Measurements from ENCODE around the gene SCAMP1.
"Not testable (repeated sequence)": the region's sequence is repeated elsewhere in the genome, so short reads cannot be mapped to it uniquely, and the experiment has no call there.

The SCAMP1 gene

GRCh38 chr5:78359831-78360673 lies at the start of gene SCAMP1:
Gene SCAMP1 (plus strand): TSS chr5:78360617. CDS start chr5:78360672, 55 bp downstream.
- DNase-seq, result peak; percentile 91

- no peak for DNase-seq
Measured at GRCh38 chr5:78317515-78317914, 42.9 kb upstream of the SCAMP1 start.

- DNase-seq, result no peak
Measured at GRCh38 chr5:78318337-78318736, 42.1 kb upstream of the SCAMP1 start.

- DNase-seq, result peak; percentile 30
Measured at GRCh38 chr5:78320401-78320800, 40.0 kb upstream of the SCAMP1 start.

GRCh38 chr5:78323241-78323640 lies 37.2 kb upstream of the SCAMP1 start:
- DNase-seq, result no peak

- DNase-seq, result no peak
Measured at GRCh38 chr5:78326930-78327329, 33.5 kb upstream of the SCAMP1 start.

GRCh38 chr5:78327761-78328510 lies 32.5 kb upstream of the SCAMP1 start:
- no peak for DNase-seq

GRCh38 chr5:78328585-78329173 lies 31.7 kb upstream of the SCAMP1 start:
- peak; percentile 16 for DNase-seq

GRCh38 chr5:78331523-78332080 lies 28.8 kb upstream of the SCAMP1 start:
- no peak for DNase-seq

GRCh38 chr5:78334811-78335210 lies 25.6 kb upstream of the SCAMP1 start:
- no peak for DNase-seq

- DNase-seq, result no peak
Measured at GRCh38 chr5:78335976-78336375, 24.4 kb upstream of the SCAMP1 start.

- DNase-seq, result no peak
Measured at GRCh38 chr5:78336698-78337097, 23.7 kb upstream of the SCAMP1 start.

- no peak for DNase-seq
Measured at GRCh38 chr5:78339617-78340436, 20.6 kb upstream of the SCAMP1 start.

GRCh38 chr5:78341440-78341839 lies 19.0 kb upstream of the SCAMP1 start:
- no peak for DNase-seq

GRCh38 chr5:78345485-78345884 lies 14.9 kb upstream of the SCAMP1 start:
- DNase-seq, result peak; percentile 65

GRCh38 chr5:78353520-78353919 lies 6.9 kb upstream of the SCAMP1 start:
- no peak for DNase-seq

- no peak for DNase-seq
Measured at GRCh38 chr5:78354066-78354670, 6.2 kb upstream of the SCAMP1 start.

GRCh38 chr5:78355561-78355960 lies 4.9 kb upstream of the SCAMP1 start:
- DNase-seq, result no peak

GRCh38 chr5:78359455-78359830 lies 974 bp upstream of the SCAMP1 start:
- not testable (repeated sequence) for DNase-seq

GRCh38 chr5:78360674-78360923 lies 182 bp downstream of the SCAMP1 start:
- no peak for DNase-seq

GRCh38 chr5:78360924-78361630 lies 660 bp downstream of the SCAMP1 start:
- DNase-seq, result peak; percentile 49

- no peak for DNase-seq
Measured at GRCh38 chr5:78361631-78361993, 1.2 kb downstream of the SCAMP1 start.
